ENCODE data around the gene LRP8. TPM values are rescaled to one million over a fixed set of nuclear protein-coding genes. Genes with fewer than 3 reads are reported as not detected.

Gene LRP8
- total RNA-seq, 1 donor from 2014 or later, result 4.4 TPM

DNA sequence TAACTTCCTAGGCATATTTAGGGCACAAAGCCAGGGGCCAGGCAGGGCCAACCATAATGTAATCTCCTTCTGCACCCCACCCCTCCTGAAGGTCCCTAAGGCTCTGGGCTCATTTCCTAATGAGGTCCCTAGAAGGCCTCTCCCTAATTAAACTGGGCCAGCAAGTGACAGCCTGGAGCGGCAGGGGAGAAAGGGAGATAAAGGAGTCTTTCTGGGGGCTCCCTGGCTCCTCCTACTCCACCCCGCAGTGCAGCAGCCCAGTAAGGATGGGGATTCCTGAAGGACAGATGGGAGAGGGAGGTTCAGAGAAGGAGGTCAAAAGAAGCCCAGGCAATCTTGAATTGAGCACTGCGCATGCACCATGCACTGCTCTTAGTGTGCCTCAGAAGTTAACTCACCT lies 12.8 kb downstream of the LRP8 start:
- TF ChIP-seq, protein P1, sequence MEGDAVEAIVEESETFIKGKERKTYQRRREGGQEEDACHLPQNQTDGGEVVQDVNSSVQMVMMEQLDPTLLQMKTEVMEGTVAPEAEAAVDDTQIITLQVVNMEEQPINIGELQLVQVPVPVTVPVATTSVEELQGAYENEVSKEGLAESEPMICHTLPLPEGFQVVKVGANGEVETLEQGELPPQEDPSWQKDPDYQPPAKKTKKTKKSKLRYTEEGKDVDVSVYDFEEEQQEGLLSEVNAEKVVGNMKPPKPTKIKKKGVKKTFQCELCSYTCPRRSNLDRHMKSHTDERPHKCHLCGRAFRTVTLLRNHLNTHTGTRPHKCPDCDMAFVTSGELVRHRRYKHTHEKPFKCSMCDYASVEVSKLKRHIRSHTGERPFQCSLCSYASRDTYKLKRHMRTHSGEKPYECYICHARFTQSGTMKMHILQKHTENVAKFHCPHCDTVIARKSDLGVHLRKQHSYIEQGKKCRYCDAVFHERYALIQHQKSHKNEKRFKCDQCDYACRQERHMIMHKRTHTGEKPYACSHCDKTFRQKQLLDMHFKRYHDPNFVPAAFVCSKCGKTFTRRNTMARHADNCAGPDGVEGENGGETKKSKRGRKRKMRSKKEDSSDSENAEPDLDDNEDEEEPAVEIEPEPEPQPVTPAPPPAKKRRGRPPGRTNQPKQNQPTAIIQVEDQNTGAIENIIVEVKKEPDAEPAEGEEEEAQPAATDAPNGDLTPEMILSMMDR (IDR thresholded peaks at IDR 0.05), result no peak
- no peaks in the 10 kb centered on the region for H3K27me3 Mint-ChIP-seq (ENCODE audit: unreplicated experiment)
- no peak for DNase-seq (ENCODE audit: extremely low spot score, unreplicated experiment)
- H3K9me3 Mint-ChIP-seq (ENCODE audit: unreplicated experiment), result no peaks in the 10 kb centered on the region
- no peak overlapping the region for H3K4me3 Mint-ChIP-seq (ENCODE audit: unreplicated experiment)
- no peaks in the 10 kb centered on the region for H3K36me3 Mint-ChIP-seq (ENCODE audit: unreplicated experiment)
- H3K27ac Mint-ChIP-seq (ENCODE audit: unreplicated experiment), result no peak overlapping the region
- peaks cover 8% of the 10 kb centered on the region for H3K4me1 Mint-ChIP-seq (ENCODE audit: unreplicated experiment)

DNA sequence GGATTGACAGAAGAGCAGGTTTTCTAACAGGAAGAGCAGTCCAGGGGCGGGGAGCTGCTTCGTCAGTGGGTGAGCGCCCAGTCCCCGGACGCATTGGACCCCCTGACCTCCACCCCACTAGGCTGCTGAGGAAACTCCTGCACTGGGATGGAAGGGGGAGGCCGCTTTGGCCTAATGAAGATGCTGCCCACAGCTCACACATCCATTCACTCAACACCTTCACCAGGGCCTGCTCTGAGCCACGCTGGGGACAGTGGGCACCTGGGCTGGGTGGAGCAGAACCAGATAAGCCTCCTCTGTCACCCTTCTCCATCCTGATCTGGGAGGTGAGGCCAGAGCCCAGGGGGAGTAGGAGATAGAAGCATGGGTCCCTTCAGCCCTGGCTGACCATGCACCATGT lies 13.3 kb downstream of the LRP8 start:
- H3K9me3 Mint-ChIP-seq (ENCODE audit: unreplicated experiment), result no peaks in the 10 kb centered on the region
- H3K36me3 Mint-ChIP-seq (ENCODE audit: unreplicated experiment), result no peaks in the 10 kb centered on the region
- TF ChIP-seq, protein P1 (IDR thresholded peaks at IDR 0.05), result no peak
- peaks cover 8% of the 10 kb centered on the region for H3K4me1 Mint-ChIP-seq (ENCODE audit: unreplicated experiment)
- DNase-seq (ENCODE audit: extremely low spot score, unreplicated experiment), result no peak
- H3K27me3 Mint-ChIP-seq (ENCODE audit: unreplicated experiment), result no peaks in the 10 kb centered on the region
- H3K27ac Mint-ChIP-seq (ENCODE audit: unreplicated experiment), result no peak overlapping the region
- no peak overlapping the region for H3K4me3 Mint-ChIP-seq (ENCODE audit: unreplicated experiment)

- TF ChIP-seq, protein P1 (IDR thresholded peaks at IDR 0.05), result no peak
- no peak overlapping the region for H3K27ac Mint-ChIP-seq (ENCODE audit: unreplicated experiment)
- no peak overlapping the region for H3K4me3 Mint-ChIP-seq (ENCODE audit: unreplicated experiment)
- DNase-seq (ENCODE audit: extremely low spot score, unreplicated experiment), result no peak
- H3K36me3 Mint-ChIP-seq (ENCODE audit: unreplicated experiment), result no peaks in the 10 kb centered on the region
- no peaks in the 10 kb centered on the region for H3K27me3 Mint-ChIP-seq (ENCODE audit: unreplicated experiment)
- no peaks in the 10 kb centered on the region for H3K9me3 Mint-ChIP-seq (ENCODE audit: unreplicated experiment)
- peaks cover 8% of the 10 kb centered on the region for H3K4me1 Mint-ChIP-seq (ENCODE audit: unreplicated experiment)
These were observed 13.8 kb downstream of the LRP8 start for GRCh38 chr1:53314096-53314495.

DNA sequence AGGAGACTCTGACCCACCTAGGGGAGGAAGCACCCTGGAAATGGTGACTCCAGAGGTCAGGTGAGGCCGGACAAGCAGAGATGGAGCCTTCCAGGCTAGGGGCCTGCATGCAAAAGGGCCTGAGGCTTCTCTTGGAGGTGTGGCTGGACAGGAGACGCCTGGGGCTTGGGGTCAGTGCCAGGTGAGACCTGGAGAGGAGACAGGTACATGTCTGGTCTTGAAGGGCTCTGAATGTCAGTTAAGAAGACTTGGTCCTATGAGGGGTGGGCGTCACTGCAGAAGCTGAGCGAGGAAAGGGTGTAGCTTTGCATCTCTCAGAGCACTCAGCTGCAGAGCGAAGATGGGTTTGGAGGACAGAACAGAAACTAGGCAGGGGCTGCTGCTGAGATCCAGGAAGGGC lies 14.3 kb downstream of the LRP8 start:
- no peak for DNase-seq (ENCODE audit: extremely low spot score, unreplicated experiment)
- Mint-ChIP-seq H3K4me1 (ENCODE audit: unreplicated experiment) (peaks cover 8% of the 10 kb centered on the region), H3K9me3 (ENCODE audit: unreplicated experiment) (no peaks in the 10 kb centered on the region), H3K27ac (ENCODE audit: unreplicated experiment) (no peak overlapping the region), H3K27me3 (ENCODE audit: unreplicated experiment) (no peaks in the 10 kb centered on the region), H3K4me3 (ENCODE audit: unreplicated experiment) (no peak overlapping the region), H3K36me3 (ENCODE audit: unreplicated experiment) (no peaks in the 10 kb centered on the region)
- TF ChIP-seq, protein P1 (IDR thresholded peaks at IDR 0.05), result no peak

DNA sequence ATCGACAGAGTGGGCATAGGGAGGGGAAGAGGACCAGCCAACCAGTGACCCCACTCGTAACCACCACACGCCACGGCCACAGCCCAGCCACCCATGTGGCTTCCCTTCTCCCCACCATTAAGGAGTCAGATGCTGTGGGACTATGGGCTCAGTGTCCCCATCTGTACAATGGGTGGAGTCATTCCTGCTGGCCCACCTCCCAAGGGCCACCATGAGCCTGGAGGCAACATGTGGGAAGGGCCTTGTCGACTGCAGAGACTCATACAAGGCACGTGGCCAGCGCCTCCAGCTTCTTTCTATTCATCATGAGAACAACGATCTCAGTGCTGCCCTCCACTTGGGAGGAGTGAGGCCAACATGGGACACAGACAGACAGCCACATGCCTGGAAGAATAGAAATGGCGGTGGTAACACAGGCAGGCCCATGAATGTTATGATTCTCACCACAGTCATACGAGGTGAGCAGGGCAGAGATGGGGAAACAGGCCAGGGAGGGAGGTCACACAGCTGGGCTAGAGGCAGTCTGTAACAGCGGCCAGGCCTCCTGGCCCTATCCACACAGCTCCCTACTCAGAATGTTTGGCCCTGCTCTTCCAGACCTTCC lies 16.1 kb downstream of the LRP8 start:
- Mint-ChIP-seq H3K9me3 (ENCODE audit: unreplicated experiment) (no peaks in the 10 kb centered on the region), H3K36me3 (ENCODE audit: unreplicated experiment) (no peaks in the 10 kb centered on the region), H3K4me3 (ENCODE audit: unreplicated experiment) (no peak overlapping the region), H3K27ac (ENCODE audit: unreplicated experiment) (no peak overlapping the region), H3K4me1 (ENCODE audit: unreplicated experiment) (peaks cover 7% of the 10 kb centered on the region), H3K27me3 (ENCODE audit: unreplicated experiment) (no peaks in the 10 kb centered on the region)
- TF ChIP-seq, protein P1 (IDR thresholded peaks at IDR 0.05), result no peak
- DNase-seq (ENCODE audit: extremely low spot score, unreplicated experiment), result no peak

All from osteocyte (in vitro differentiated cells).